Measurements from ENCODE around the gene CMTM5. TPM values are rescaled to one million over a fixed set of nuclear protein-coding genes. Genes with fewer than 3 reads are reported as not detected.

CMTM5 gene
- total RNA-seq, 6 donors from 2014 or later = 0.47 to 3.1 (median 2.3) TPM; not detected in 2

- ATAC-seq (ENCODE audit: low FRiP score in 2 of 2) = no peak
- 65 to 72% methylated on average over 9 to 16 of the region's 16 CpGs for WGBS, 2 donors
- H3K4me1 ChIP-seq = peaks cover 0 to 5% (median 0%) of the 10 kb centered on the region in 4 donors
Measured at GRCh38 chr14:23380197-23380914, 3.5 kb downstream of the CMTM5 start.

GRCh38 chr14:23380976-23381375 lies 4.1 kb downstream of the CMTM5 start:
- H3K27me3 ChIP-seq = no peaks in the 10 kb centered on the region
- no peak overlapping the region for H3K27ac ChIP-seq
- H3K4me3 ChIP-seq = no peak overlapping the region
- peaks cover 0 to 5% (median 0%) of the 10 kb centered on the region in 4 donors for H3K4me1 ChIP-seq
- no peaks in the 10 kb centered on the region for H3K36me3 ChIP-seq
- TF ChIP-seq, protein P1, sequence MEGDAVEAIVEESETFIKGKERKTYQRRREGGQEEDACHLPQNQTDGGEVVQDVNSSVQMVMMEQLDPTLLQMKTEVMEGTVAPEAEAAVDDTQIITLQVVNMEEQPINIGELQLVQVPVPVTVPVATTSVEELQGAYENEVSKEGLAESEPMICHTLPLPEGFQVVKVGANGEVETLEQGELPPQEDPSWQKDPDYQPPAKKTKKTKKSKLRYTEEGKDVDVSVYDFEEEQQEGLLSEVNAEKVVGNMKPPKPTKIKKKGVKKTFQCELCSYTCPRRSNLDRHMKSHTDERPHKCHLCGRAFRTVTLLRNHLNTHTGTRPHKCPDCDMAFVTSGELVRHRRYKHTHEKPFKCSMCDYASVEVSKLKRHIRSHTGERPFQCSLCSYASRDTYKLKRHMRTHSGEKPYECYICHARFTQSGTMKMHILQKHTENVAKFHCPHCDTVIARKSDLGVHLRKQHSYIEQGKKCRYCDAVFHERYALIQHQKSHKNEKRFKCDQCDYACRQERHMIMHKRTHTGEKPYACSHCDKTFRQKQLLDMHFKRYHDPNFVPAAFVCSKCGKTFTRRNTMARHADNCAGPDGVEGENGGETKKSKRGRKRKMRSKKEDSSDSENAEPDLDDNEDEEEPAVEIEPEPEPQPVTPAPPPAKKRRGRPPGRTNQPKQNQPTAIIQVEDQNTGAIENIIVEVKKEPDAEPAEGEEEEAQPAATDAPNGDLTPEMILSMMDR (IDR thresholded peaks at IDR 0.05) = no peak
- DNase-seq (no peak), ATAC-seq (ENCODE audit: low FRiP score in 2 of 2) (no peak)
- no peaks in the 10 kb centered on the region for H3K9me3 ChIP-seq
- WGBS, 2 donors = 64 to 83% methylated on average over 4 of the region's 4 CpGs

More at GRCh38 chr14:23380197-23380914, 3.5 kb downstream of the CMTM5 start:
- Histone ChIP-seq H3K27me3 (no peaks in the 10 kb centered on the region), H3K36me3 (no peaks in the 10 kb centered on the region), H3K9me3 (no peaks in the 10 kb centered on the region), H3K4me3 (no peak overlapping the region), H3K27ac (no peak overlapping the region)
- TF ChIP-seq, protein P1 (IDR thresholded peaks at IDR 0.05) = peak in 1 of 6 experiments; percentile 17
- TF ChIP-seq POLR2AphosphoS5 (IDR thresholded peaks at IDR 0.05) = no peak
- DNase-seq = no peak

GRCh38 chr14:23381871-23382270 lies 5.0 kb downstream of the CMTM5 start:
- ATAC-seq (ENCODE audit: low FRiP score in 2 of 2) = no peak
- 49 to 53% methylated on average over 3 of the region's 3 CpGs for WGBS, 2 donors

DNA sequence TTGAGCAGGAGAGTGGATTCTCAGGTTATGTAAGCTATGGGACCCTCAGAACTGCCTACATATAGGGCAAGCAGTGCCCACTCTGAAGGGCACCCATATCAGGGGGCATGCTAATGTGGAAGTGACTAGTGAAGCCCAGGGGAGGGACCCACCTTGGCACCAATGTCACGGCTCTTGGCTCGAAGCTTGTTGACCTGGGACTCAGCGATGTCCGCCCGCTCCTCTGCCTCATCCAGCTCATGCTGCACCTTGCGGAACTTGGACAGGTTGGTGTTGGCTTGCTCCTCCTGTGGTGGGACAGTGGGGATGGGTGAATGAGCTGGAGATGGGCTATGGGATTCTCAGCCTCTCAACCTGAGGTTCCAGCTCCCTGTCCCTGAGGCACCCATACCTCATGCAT lies 5.4 kb downstream of the CMTM5 start:
- H3K4me3 ChIP-seq = no peak overlapping the region
- TF ChIP-seq EP300 (IDR thresholded peaks at IDR 0.05) (no peak), POLR2AphosphoS5 (IDR thresholded peaks at IDR 0.05) (no peak), POLR2A (IDR thresholded peaks at IDR 0.05) (no peak)
- TF ChIP-seq, protein P1 (IDR thresholded peaks at IDR 0.05) = no peak
- H3K27ac ChIP-seq = no peak overlapping the region
- ATAC-seq (ENCODE audit: low FRiP score in 2 of 2) (no peak), DNase-seq (no peak)
- H3K9me3 ChIP-seq = no peaks in the 10 kb centered on the region
- WGBS, 2 donors = 95% methylated on average over 5 of the region's 6 CpGs; no CpG with 5 or more reads in 1 of the 2 donors
- peaks cover 0 to 5% (median 0%) of the 10 kb centered on the region in 4 donors for H3K4me1 ChIP-seq
- no peaks in the 10 kb centered on the region for H3K27me3 ChIP-seq
- H3K36me3 ChIP-seq = no peaks in the 10 kb centered on the region

More at GRCh38 chr14:23381871-23382270, 5.0 kb downstream of the CMTM5 start:
- TF ChIP-seq EP300 (IDR thresholded peaks at IDR 0.05) (no peak), POLR2AphosphoS5 (IDR thresholded peaks at IDR 0.05) (no peak), POLR2A (IDR thresholded peaks at IDR 0.05) (no peak)
- TF ChIP-seq, protein P1 (IDR thresholded peaks at IDR 0.05) = no peak
- no peak for DNase-seq
- Histone ChIP-seq H3K27me3 (no peaks in the 10 kb centered on the region), H3K36me3 (no peaks in the 10 kb centered on the region), H3K4me1 (peaks cover 0 to 5% (median 0%) of the 10 kb centered on the region in 4 donors), H3K9me3 (no peaks in the 10 kb centered on the region), H3K4me3 (no peak overlapping the region), H3K27ac (no peak overlapping the region)

Measured in upper lobe of left lung (tissue), 6 donors.